CD8-positive, alpha-beta memory T cell (primary cell): ENCODE data around the gene ZNF699. TPM values are rescaled to one million over a fixed set of nuclear protein-coding genes. Genes with fewer than 3 reads are reported as not detected.
A peak's percentile ranks its signal among the peaks of the same experiment; 100 is the strongest.
"Not testable (repeated sequence)": the region's sequence is repeated elsewhere in the genome, so short reads cannot be mapped to it uniquely, and the experiment has no call there.

Experiments used
- CTCF ChIA-PET: fragments of 350-600 bp; sonication (Branson Sonifier 250); formaldehyde crosslinking; loops from one replicate; lab custom pipeline; 2021; ENCODE audit warnings: antibody characterized with exemption; lab: Charles Lee
- POLR2A ChIA-PET: fragments of 350-600 bp; sonication (Branson Sonifier 250); formaldehyde crosslinking; loops from one replicate; lab custom pipeline; 2021; ENCODE audit warnings: antibody characterized with exemption; lab: Charles Lee
- DNase-seq, 5 donors: peaks; one replicate each; pipeline versions ENCODE4 v3.0.0 to v3.0.0-alpha.2; 2020 to 2022; ENCODE audit warnings: mixed read lengths in 1 of 5
- H3K27ac ChIP-seq: one replicate; pipeline ENCODE4 v1.7.0; 2013; ENCODE audit warnings: low read depth, mild to moderate bottlenecking, low read length, moderate library complexity
- H3K27me3 ChIP-seq: 2 replicates; pipeline ENCODE4 v1.7.0; 2013; ENCODE audit warnings: low read length, mild to moderate bottlenecking; ENCODE audit not compliant: insufficient read depth, poor library complexity, severe bottlenecking
- H3K36me3 ChIP-seq: 2 replicates; pipeline ENCODE4 v1.7.0; 2013; ENCODE audit warnings: mild to moderate bottlenecking, low read length, moderate library complexity; ENCODE audit not compliant: insufficient read depth
- H3K4me1 ChIP-seq: 2 replicates; pipeline ENCODE4 v1.7.0; 2013; ENCODE audit warnings: mild to moderate bottlenecking, low read length, moderate library complexity; ENCODE audit not compliant: insufficient read depth
- H3K4me3 ChIP-seq: 2 replicates; pipeline ENCODE4 v1.7.0; 2013; ENCODE audit warnings: mild to moderate bottlenecking, low read length
- H3K9me3 ChIP-seq: 2 replicates; pipeline ENCODE4 v1.7.0; 2013; ENCODE audit warnings: mild to moderate bottlenecking, low read length
- H3K27ac Mint-ChIP-seq, 8 donors: one replicate each; pipeline ENCODE4 v1.8.0; 2020 to 2021; ENCODE audit warnings: mixed read lengths in 8 of 8, mild to moderate bottlenecking in 6 of 8, inconsistent platforms in 3 of 8, moderate library complexity in 3 of 8
- H3K27me3 Mint-ChIP-seq, 2 donors: one replicate each; pipeline ENCODE4 v1.8.0; 2020 to 2021; ENCODE audit warnings: mixed read lengths in 2 of 2, mild to moderate bottlenecking in 1 of 2, moderate library complexity in 1 of 2
- H3K36me3 Mint-ChIP-seq, 3 donors: one replicate each; pipeline ENCODE4 v1.8.0; 2020 to 2021; ENCODE audit warnings: mixed read lengths in 3 of 3, inconsistent platforms in 1 of 3, mild to moderate bottlenecking in 1 of 3
- H3K4me1 Mint-ChIP-seq, 3 donors: one replicate each; pipeline ENCODE4 v1.8.0; 2020 to 2021; ENCODE audit warnings: mixed read lengths in 3 of 3, inconsistent platforms in 1 of 3, mild to moderate bottlenecking in 1 of 3
- H3K4me3 Mint-ChIP-seq, 7 donors: one replicate each; pipeline ENCODE4 v1.8.0; 2020 to 2021; ENCODE audit warnings: mixed read lengths in 7 of 7, mild to moderate bottlenecking in 6 of 7, moderate library complexity in 4 of 7, inconsistent platforms in 2 of 7
- H3K9me3 Mint-ChIP-seq, 5 donors: one replicate each; pipeline ENCODE4 v1.8.0; 2020 to 2022; ENCODE audit warnings: mixed read lengths in 5 of 5, mild to moderate bottlenecking in 3 of 5, moderate library complexity in 2 of 5, inconsistent platforms in 1 of 5
- polyA plus RNA-seq: library from polyadenylated mRNA; unstranded; fragments of 300-500 nt; fragmentation: Illumina TruSeq; gene quantifications from one replicate; pipeline ENCODE4 v1.2.3, GENCODE V29; 2021
- total RNA-seq, 2 experiments: library from RNA; stranded (reverse); gene quantifications; one replicate each; pipeline ENCODE4 v1.2.3, GENCODE V29; 2021

Gene ZNF699
- total and polyA plus RNA-seq, 3 experiments from 2014 or later, result 5.5 to 11.3 (median 5.9) TPM

- Mint-ChIP-seq H3K27ac (no peak overlapping the region), H3K4me1 (peaks cover 0 to 7% (median 1%) of the 10 kb centered on the region in 3 donors), H3K9me3 (peaks cover 38 to 73% (median 70%) of the 10 kb centered on the region in 5 donors), H3K36me3 (peaks cover 20 to 71% (median 46%) of the 10 kb centered on the region in 3 donors), H3K4me3 (no peak overlapping the region), H3K27me3 (no peaks in the 10 kb centered on the region)
- no peaks in the 10 kb centered on the region for H3K4me1 ChIP-seq
- peaks cover 38% of the 10 kb centered on the region for H3K9me3 ChIP-seq
- no peak overlapping the region for H3K27ac ChIP-seq
- H3K36me3 ChIP-seq, result no peaks in the 10 kb centered on the region
- POLR2A ChIA-PET, result no interaction called here
- no peaks in the 10 kb centered on the region for H3K27me3 ChIP-seq
- no peak for DNase-seq
- no peak overlapping the region for H3K4me3 ChIP-seq
- CTCF ChIA-PET, result no interaction called here
These were observed 20.3 kb downstream of the ZNF699 start for GRCh38 chr19:9289231-9289884.

- H3K36me3 ChIP-seq, CTCF ChIA-PET, H3K4me3 ChIP-seq, H3K27me3 ChIP-seq, H3K27ac Mint-ChIP-seq, H3K9me3 ChIP-seq, H3K4me1 Mint-ChIP-seq, H3K27me3 Mint-ChIP-seq, H3K27ac ChIP-seq, H3K4me1 ChIP-seq: not testable (repeated sequence)
- H3K9me3 Mint-ChIP-seq, result peaks cover 11 to 52% (median 47%) of the 10 kb centered on the region in 5 donors
- H3K36me3 Mint-ChIP-seq, result peaks cover 4 to 25% (median 6%) of the 10 kb centered on the region in 3 donors
- DNase-seq, result peak in 4 of 5 donors; percentile 7 to 49 (median 24)
- POLR2A ChIA-PET, result interaction anchor here (0.8 kb wide), 1 partner anchor 495 kb away, joined by 3 read pairs; no protein-coding TSS in a partner anchor
- peak overlapping the region in 6 of 7 donors; percentile 33 to 76 (median 68) for H3K4me3 Mint-ChIP-seq
These were observed 26.2 kb downstream of the ZNF699 start for GRCh38 chr19:9283485-9283884.

DNA sequence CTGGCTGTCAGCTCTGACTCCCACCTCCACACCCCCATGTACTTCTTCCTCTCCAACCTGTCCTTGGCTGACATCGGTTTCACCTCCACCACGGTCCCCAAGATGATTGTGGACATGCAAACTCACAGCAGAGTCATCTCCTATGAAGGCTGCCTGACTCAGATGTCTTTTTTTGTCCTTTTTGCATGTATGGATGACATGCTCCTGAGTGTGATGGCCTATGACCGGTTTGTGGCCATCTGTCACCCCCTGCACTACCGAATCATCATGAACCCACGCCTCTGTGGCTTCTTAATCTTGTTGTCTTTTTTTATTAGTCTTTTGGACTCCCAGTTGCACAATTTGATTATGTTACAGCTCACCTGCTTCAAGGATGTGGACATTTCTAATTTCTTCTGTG, 58.4 kb downstream of the ZNF699 start:
- H3K36me3 Mint-ChIP-seq, result peaks cover 0 to 1% (median 0%) of the 10 kb centered on the region in 3 donors

DNA sequence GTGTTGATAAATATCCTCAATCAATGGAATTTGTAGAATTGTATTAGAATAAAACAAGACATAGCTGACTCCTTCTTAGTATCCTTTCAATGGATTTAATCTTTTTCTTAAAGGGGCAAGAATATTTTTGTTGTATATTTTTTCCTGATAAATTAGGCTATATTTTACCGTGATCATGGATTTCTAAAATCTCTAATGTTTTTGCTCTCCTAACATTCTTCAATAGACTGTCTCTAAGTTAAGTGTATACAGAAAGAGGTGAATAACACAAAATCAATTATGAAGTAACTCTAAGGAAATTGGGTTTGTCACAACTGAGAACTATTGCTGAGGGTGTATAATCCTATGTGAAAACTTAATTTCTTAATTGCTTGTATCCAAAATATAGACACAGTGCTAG, 59.0 kb downstream of the ZNF699 start, which contains the start of gene OR7E24:
TSS of gene OR7E24 (plus strand) at position 301 of the 400 bp plus-strand sequence. CDS start 114 bp downstream, outside the sequence.
- Histone ChIP-seq H3K4me3 (no peak within 1 kb of the TSS), H3K27me3 (no peaks in the 10 kb centered on the region), H3K9me3 (no peaks in the 10 kb centered on the region), H3K36me3 (no peaks in the 10 kb centered on the region), H3K27ac (no peak within 1 kb of the TSS), H3K4me1 (no peaks in the 10 kb centered on the region)
- Mint-ChIP-seq H3K27ac (no peak within 1 kb of the TSS), H3K36me3 (peaks cover 0 to 1% (median under 1%) of the 10 kb centered on the region in 3 donors), H3K4me3 (no peak within 1 kb of the TSS), H3K9me3 (peaks cover 0 to 4% (median 2%) of the 10 kb centered on the region in 5 donors), H3K4me1 (no peaks in the 10 kb centered on the region), H3K27me3 (peaks cover 9 to 19% of the 10 kb centered on the region in 2 donors)
- CTCF ChIA-PET, result no interaction called here
- DNase-seq, result no peak
- POLR2A ChIA-PET, result no interaction called here

More for the DNA sequence above, 58.4 kb downstream of the ZNF699 start:
- Mint-ChIP-seq H3K9me3 (peaks cover 0 to 4% (median 2%) of the 10 kb centered on the region in 5 donors), H3K27ac (no peak overlapping the region), H3K27me3 (peaks cover 9 to 19% of the 10 kb centered on the region in 2 donors), H3K4me1 (no peaks in the 10 kb centered on the region), H3K4me3 (no peak overlapping the region)
- H3K4me3 ChIP-seq, result no peak overlapping the region
- ChIA-PET CTCF (no interaction called here), POLR2A (no interaction called here)
- H3K4me1 ChIP-seq, result no peaks in the 10 kb centered on the region
- H3K36me3 ChIP-seq, result no peaks in the 10 kb centered on the region
- H3K27me3 ChIP-seq, result no peaks in the 10 kb centered on the region
- DNase-seq, result no peak
- no peak overlapping the region for H3K27ac ChIP-seq
- no peaks in the 10 kb centered on the region for H3K9me3 ChIP-seq

Other genes starting within 250 kb of the ZNF699 start
- not detected for gene OR1M1, start 222.8 kb downstream of the ZNF699 start, total RNA-seq
- gene OR1M1, start 222.8 kb downstream of the ZNF699 start, polyA plus RNA-seq, result not detected
- not detected for gene OR7G2, start 202.4 kb downstream of the ZNF699 start, total RNA-seq
- gene OR7G2, start 202.4 kb downstream of the ZNF699 start, polyA plus RNA-seq, result not detected
- not detected for gene OR7G1, start 194.1 kb downstream of the ZNF699 start, total RNA-seq
- not detected for gene OR7G1, start 194.1 kb downstream of the ZNF699 start, polyA plus RNA-seq
- not detected for gene OR7G3, start 182.9 kb downstream of the ZNF699 start, total RNA-seq
- not detected for gene OR7G3, start 182.9 kb downstream of the ZNF699 start, polyA plus RNA-seq
- gene ZNF317, start 169.4 kb downstream of the ZNF699 start, total RNA-seq, result 10 to 100 TPM; 54.1 to 59.7 TPM
- 50.7 TPM for gene ZNF317, start 169.4 kb downstream of the ZNF699 start, polyA plus RNA-seq
- not detected for gene OR7D2, start 130.9 kb downstream of the ZNF699 start, total RNA-seq
- not detected for gene OR7D2, start 130.9 kb downstream of the ZNF699 start, polyA plus RNA-seq
- not detected for gene OR7D4, start 90.2 kb downstream of the ZNF699 start, total RNA-seq
- gene OR7D4, start 90.2 kb downstream of the ZNF699 start, polyA plus RNA-seq, result not detected
- not detected for gene OR7E24, start 58.9 kb downstream of the ZNF699 start, total RNA-seq
- not detected for gene OR7E24, start 58.9 kb downstream of the ZNF699 start, polyA plus RNA-seq
- 10 to 100 TPM; 14.2 to 17.3 TPM for gene ZNF559, start 14.3 kb upstream of the ZNF699 start, total RNA-seq
- gene ZNF559, start 14.3 kb upstream of the ZNF699 start, polyA plus RNA-seq, result 36.2 TPM
- under 1 TPM; 0.13 to 0.72 TPM for gene ZNF177, start 53.2 kb upstream of the ZNF699 start, total RNA-seq
- gene ZNF177, start 53.2 kb upstream of the ZNF699 start, polyA plus RNA-seq, result 0.63 TPM
- gene ZNF266, start 125.7 kb upstream of the ZNF699 start, total RNA-seq, result 10 to 100 TPM; 34.7 to 35.6 TPM
- 18.6 TPM for gene ZNF266, start 125.7 kb upstream of the ZNF699 start, polyA plus RNA-seq
- gene ZNF560, start 188.8 kb upstream of the ZNF699 start, total RNA-seq, result not detected
- not detected for gene ZNF560, start 188.8 kb upstream of the ZNF699 start, polyA plus RNA-seq
- gene ZNF426, start 228.8 kb upstream of the ZNF699 start, total RNA-seq, result 10 to 100 TPM; 18.5 to 18.7 TPM
- gene ZNF426, start 228.8 kb upstream of the ZNF699 start, polyA plus RNA-seq, result 17.9 TPM